H9 (cell line): ENCODE results near the gene UBE4B. TPM values are rescaled to one million over a fixed set of nuclear protein-coding genes. Genes with fewer than 3 reads are reported as not detected.

Source experiments
- DNase-seq: peaks from one replicate; pipeline ENCODE4 v3.0.0-alpha.2; 2017
- H2AFZ ChIP-seq: one replicate; pipeline ENCODE4 v1.6.1; 2013; ENCODE audit warnings: mild to moderate bottlenecking, low read length, control low read depth, moderate library complexity
- H2AK5ac ChIP-seq: 2 replicates; pipeline ENCODE4 v1.6.1; 2013; ENCODE audit warnings: low read length, control low read depth, mixed read lengths; ENCODE audit not compliant: insufficient read length
- H2BK120ac ChIP-seq: one replicate; pipeline ENCODE4 v1.6.1; 2013; ENCODE audit warnings: low read depth, mild to moderate bottlenecking, low read length, control low read depth, inconsistent platforms; ENCODE audit not compliant: poor library complexity, severe bottlenecking
- H2BK12ac ChIP-seq: 2 replicates; pipeline ENCODE4 v1.6.1; 2013; ENCODE audit warnings: low read length, control low read depth, mixed read lengths, low read depth; ENCODE audit not compliant: insufficient read length
- H2BK15ac ChIP-seq: 2 replicates; pipeline ENCODE4 v1.6.1; 2013; ENCODE audit warnings: low read depth, low read length, control low read depth
- H2BK20ac ChIP-seq: one replicate; pipeline ENCODE4 v1.6.1; 2013; ENCODE audit warnings: low read depth, mild to moderate bottlenecking, low read length, control low read depth, inconsistent platforms; ENCODE audit not compliant: poor library complexity, severe bottlenecking
- H2BK5ac ChIP-seq: 2 replicates; pipeline ENCODE4 v1.6.1; 2013; ENCODE audit warnings: low read length, control low read depth, mixed read lengths; ENCODE audit not compliant: insufficient read length
- H3K14ac ChIP-seq: 2 replicates; pipeline ENCODE4 v1.6.1; 2013; ENCODE audit warnings: low read length, control low read depth; ENCODE audit not compliant: insufficient read depth
- H3K18ac ChIP-seq: 2 replicates; pipeline ENCODE4 v1.6.1; 2013; ENCODE audit warnings: low read depth, mild to moderate bottlenecking, mixed read lengths, low read length, control low read depth; ENCODE audit not compliant: insufficient read length
- H3K23ac ChIP-seq: 2 replicates; pipeline ENCODE4 v1.6.1; 2013; ENCODE audit warnings: low read length, control low read depth, mixed read lengths, low read depth; ENCODE audit not compliant: insufficient read length
- H3K23me2 ChIP-seq: 2 replicates; pipeline ENCODE4 v1.6.1; 2013; ENCODE audit warnings: low read depth, mild to moderate bottlenecking, mixed read lengths, low read length, control low read depth; ENCODE audit not compliant: insufficient read length, poor library complexity, severe bottlenecking
- H3K27ac ChIP-seq: 2 replicates; pipeline ENCODE4 v1.5.1; 2013; ENCODE audit warnings: low read length, control low read depth, mixed read lengths, low read depth; ENCODE audit not compliant: insufficient read length
- H3K27me3 ChIP-seq: 2 replicates; pipeline ENCODE4 v1.6.1; 2013; ENCODE audit warnings: low read length, control low read depth, inconsistent platforms; ENCODE audit not compliant: insufficient read depth
- H3K4ac ChIP-seq: 2 replicates; pipeline ENCODE4 v1.6.1; 2013; ENCODE audit warnings: low read depth, mild to moderate bottlenecking, control low read depth, inconsistent platforms, low read length, moderate library complexity
- H3K4me1 ChIP-seq: 2 replicates; pipeline ENCODE4 v1.6.1; 2013; ENCODE audit warnings: low read length, control low read depth, inconsistent platforms; ENCODE audit not compliant: insufficient read depth
- H3K4me2 ChIP-seq: 2 replicates; pipeline ENCODE4 v1.6.1; 2013; ENCODE audit warnings: low read length, control low read depth, mixed read lengths; ENCODE audit not compliant: insufficient read length, insufficient read depth
- H3K56ac ChIP-seq: 2 replicates; pipeline ENCODE4 v1.6.1; 2013; ENCODE audit warnings: low read depth, mild to moderate bottlenecking, mixed read lengths, low read length, control low read depth; ENCODE audit not compliant: insufficient read length
- H3K79me1 ChIP-seq: 2 replicates; pipeline ENCODE4 v1.6.1; 2013; ENCODE audit warnings: low read depth, mild to moderate bottlenecking, moderate library complexity, low read length, control low read depth, inconsistent platforms; ENCODE audit not compliant: insufficient read depth, poor library complexity, severe bottlenecking
- H3K79me2 ChIP-seq: 2 replicates; pipeline ENCODE4 v1.6.1; 2013; ENCODE audit warnings: low read length, control low read depth, inconsistent platforms; ENCODE audit not compliant: insufficient read depth
- H3K9ac ChIP-seq: 2 replicates; pipeline ENCODE4 v1.6.1; 2013; ENCODE audit warnings: low read length, control low read depth, mixed read lengths; ENCODE audit not compliant: insufficient read length; ENCODE audit errors: extremely low read depth
- H3K9me3 ChIP-seq: one replicate; pipeline ENCODE4 v1.6.1; 2013; ENCODE audit warnings: low read depth, low read length, inconsistent platforms; ENCODE audit not compliant: control insufficient read depth
- H3T11ph ChIP-seq: one replicate; pipeline ENCODE4 v1.6.1; 2013; ENCODE audit warnings: mild to moderate bottlenecking, low read length, control low read depth, inconsistent platforms
- H4K20me1 ChIP-seq: one replicate; pipeline ENCODE4 v1.6.1; 2013; ENCODE audit not compliant: control insufficient read depth, insufficient read length, insufficient read depth
- H4K5ac ChIP-seq: 2 replicates; pipeline ENCODE4 v1.6.1; 2013; ENCODE audit warnings: low read depth, mild to moderate bottlenecking, mixed read lengths, low read length, control low read depth; ENCODE audit not compliant: insufficient read length
- H4K8ac ChIP-seq: replicated peaks from 2 replicates; pipeline ENCODE4 v1.6.1; 2013; ENCODE audit warnings: low read length, control low read depth, mixed read lengths, low read depth; ENCODE audit not compliant: insufficient read length
- H4K91ac ChIP-seq: 2 replicates; pipeline ENCODE4 v1.6.1; 2013; ENCODE audit warnings: low read depth, mild to moderate bottlenecking, moderate library complexity, mixed read lengths, low read length, control low read depth; ENCODE audit not compliant: insufficient read length
- H3K27ac Mint-ChIP-seq, 3 experiments: 2 replicates in 2 of 3; 3 replicates in 1 of 3; pipeline ENCODE4 v1.8.0; 2020 to 2021; ENCODE audit warnings: mixed read lengths in 3 of 3, mild to moderate bottlenecking in 1 of 3, moderate library complexity in 1 of 3
- H3K27me3 Mint-ChIP-seq: 2 replicates; pipeline ENCODE4 v1.8.0; 2021; ENCODE audit warnings: low read depth, mild to moderate bottlenecking, moderate library complexity, mixed read lengths
- H3K36me3 Mint-ChIP-seq, 3 experiments: 2 replicates in 2 of 3; 3 replicates in 1 of 3; pipeline ENCODE4 v1.8.0; 2020 to 2021; ENCODE audit warnings: low read depth in 3 of 3, mixed read lengths in 3 of 3; ENCODE audit not compliant: insufficient read depth in 1 of 3
- H3K4me1 Mint-ChIP-seq, 2 experiments: 2 replicates each; pipeline ENCODE4 v1.8.0; 2020; ENCODE audit warnings: mixed read lengths in 2 of 2
- H3K4me3 Mint-ChIP-seq, 2 experiments: 2 replicates in 1 of 2; 3 replicates in 1 of 2; pipeline ENCODE4 v1.8.0; 2020 to 2021; ENCODE audit warnings: mild to moderate bottlenecking in 2 of 2, mixed read lengths in 2 of 2, moderate library complexity in 1 of 2
- H3K9me3 Mint-ChIP-seq, 2 experiments: 2 replicates in 1 of 2; 3 replicates in 1 of 2; pipeline ENCODE4 v1.8.0; 2020; ENCODE audit warnings: mild to moderate bottlenecking in 2 of 2, mixed read lengths in 2 of 2, moderate library complexity in 1 of 2
- WGBS: extraction: QIAGEN DNeasy Blood & Tissue Kit; methylation state at CpG from one replicate; pipeline ENCODE4 v1.1.7; 2013; ENCODE audit warnings: missing lambda C conversion rate, low lambda C conversion rate, mixed read lengths; ENCODE audit not compliant: insufficient read length; ENCODE audit errors: extremely low coverage; 5-methylcytosine and 5-hydroxymethylcytosine counted together
- total RNA-seq: library from RNA; stranded (reverse); gene quantifications from 2 replicates; pipeline ENCODE4 v1.2.1, GENCODE V29; 2021
- TF ChIP-seq, protein P1 (sequence below): fragments of 200-600 bp; sonication (generic); conservative IDR thresholded peaks from 3 replicates; pipeline ENCODE4 v1.8.0; 2021; ENCODE audit warnings: antibody characterized with exemption, mild to moderate bottlenecking

Gene UBE4B
- total RNA-seq, 1 experiment from 2014 or later = 67.6 TPM

DNA sequence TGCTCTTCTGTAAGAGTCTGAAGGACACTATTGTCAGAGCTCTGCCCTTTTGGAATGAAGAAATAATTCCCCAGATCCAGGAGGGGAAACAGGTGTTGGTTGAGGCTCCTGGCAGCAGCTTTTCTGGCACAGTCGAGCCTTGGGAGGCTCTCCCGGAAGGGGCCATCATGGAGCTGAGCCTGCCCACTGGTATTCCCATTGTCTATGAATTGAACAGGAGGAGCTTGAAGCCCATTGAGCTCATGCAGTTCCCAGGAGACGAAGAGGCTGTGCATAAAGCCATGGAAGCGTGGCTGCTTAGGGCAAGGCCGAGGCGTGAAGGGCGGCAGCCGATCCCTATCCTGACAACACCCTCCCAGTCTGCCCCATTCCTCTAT, 26.6 kb downstream of the UBE4B start:
- DNase-seq = no peak

More for the DNA sequence above, 26.6 kb downstream of the UBE4B start:
- H2AFZ ChIP-seq = no peak overlapping the region
- H2BK20ac ChIP-seq = no peak overlapping the region
- H3K27me3 ChIP-seq = no peaks in the 10 kb centered on the region
- no peak overlapping the region for H4K5ac ChIP-seq
- H3T11ph ChIP-seq = no peak overlapping the region
- H3K18ac ChIP-seq = no peak overlapping the region
- H3K9ac ChIP-seq = no peak overlapping the region
- H3K9me3 Mint-ChIP-seq = no peaks in the 10 kb centered on the region
- H3K36me3 Mint-ChIP-seq = peaks cover 3 to 7% (median 6%) of the 10 kb centered on the region in 3 experiments; a peak in 3 of 7 replicates
- WGBS = no CpG with 5 or more reads among the region's 8 CpGs
- H3K79me1 ChIP-seq = no peaks in the 10 kb centered on the region
- H3K23me2 ChIP-seq = no peaks in the 10 kb centered on the region
- no peak overlapping the region for H2BK15ac ChIP-seq
- H2BK5ac ChIP-seq = no peak overlapping the region
- peaks cover 13 to 19% of the 10 kb centered on the region in 2 experiments for H3K4me1 Mint-ChIP-seq
- H3K9me3 ChIP-seq = no peaks in the 10 kb centered on the region
- H4K20me1 ChIP-seq = no peaks in the 10 kb centered on the region
- no peak overlapping the region for H2BK120ac ChIP-seq
- H3K79me2 ChIP-seq = peaks cover 1% of the 10 kb centered on the region; the same call in 1 of the 2 replicates
- H2BK12ac ChIP-seq = no peak overlapping the region
- H4K91ac ChIP-seq = no peak overlapping the region
- H3K23ac ChIP-seq = no peak overlapping the region
- H3K4me1 ChIP-seq = no peaks in the 10 kb centered on the region; the same call in 1 of the 2 replicates
- no peak overlapping the region for H3K27ac ChIP-seq
- peak overlapping the region; percentile 19; the same call in 1 of the 2 replicates for H3K14ac ChIP-seq
- no peak overlapping the region for H2AK5ac ChIP-seq
- no peak overlapping the region for H3K56ac ChIP-seq
- H3K4ac ChIP-seq = no peak overlapping the region
- no peak overlapping the region for H3K4me3 Mint-ChIP-seq
- H3K27ac Mint-ChIP-seq = peak overlapping the region in 1 of 3 experiments; percentile 65; a peak in 5 of 7 replicates
- TF ChIP-seq, protein P1, sequence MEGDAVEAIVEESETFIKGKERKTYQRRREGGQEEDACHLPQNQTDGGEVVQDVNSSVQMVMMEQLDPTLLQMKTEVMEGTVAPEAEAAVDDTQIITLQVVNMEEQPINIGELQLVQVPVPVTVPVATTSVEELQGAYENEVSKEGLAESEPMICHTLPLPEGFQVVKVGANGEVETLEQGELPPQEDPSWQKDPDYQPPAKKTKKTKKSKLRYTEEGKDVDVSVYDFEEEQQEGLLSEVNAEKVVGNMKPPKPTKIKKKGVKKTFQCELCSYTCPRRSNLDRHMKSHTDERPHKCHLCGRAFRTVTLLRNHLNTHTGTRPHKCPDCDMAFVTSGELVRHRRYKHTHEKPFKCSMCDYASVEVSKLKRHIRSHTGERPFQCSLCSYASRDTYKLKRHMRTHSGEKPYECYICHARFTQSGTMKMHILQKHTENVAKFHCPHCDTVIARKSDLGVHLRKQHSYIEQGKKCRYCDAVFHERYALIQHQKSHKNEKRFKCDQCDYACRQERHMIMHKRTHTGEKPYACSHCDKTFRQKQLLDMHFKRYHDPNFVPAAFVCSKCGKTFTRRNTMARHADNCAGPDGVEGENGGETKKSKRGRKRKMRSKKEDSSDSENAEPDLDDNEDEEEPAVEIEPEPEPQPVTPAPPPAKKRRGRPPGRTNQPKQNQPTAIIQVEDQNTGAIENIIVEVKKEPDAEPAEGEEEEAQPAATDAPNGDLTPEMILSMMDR = no peak
- no peak overlapping the region for H4K8ac ChIP-seq
- no peak overlapping the region for H3K4me2 ChIP-seq
- H3K27me3 Mint-ChIP-seq = no peaks in the 10 kb centered on the region
